HG02973 (cell line): ENCODE data around the gene CHAF1B.
A peak's percentile ranks its signal among the peaks of the same experiment; 100 is the strongest.

Experiments
- ATAC-seq: cut with Tn5 transposase; IDR thresholded peaks from one replicate; pipeline ENCODE4 v1.9.1; 2021; ENCODE audit warnings: moderate library complexity; ENCODE audit not compliant: unreplicated experiment

CHAF1B gene

GRCh38 chr21:36425286-36425685 is 40.1 kb downstream of the CHAF1B start:
- no peak for ATAC-seq

GRCh38 chr21:36427502-36427901 is 42.3 kb downstream of the CHAF1B start:
- no peak for ATAC-seq

GRCh38 chr21:36428761-36429432 is 43.7 kb downstream of the CHAF1B start:
- ATAC-seq: no peak

- ATAC-seq: peak; percentile 91
Observed at GRCh38 chr21:36429947-36430546, 44.9 kb downstream of the CHAF1B start.

- ATAC-seq: no peak
Observed at GRCh38 chr21:36430841-36431240, 45.6 kb downstream of the CHAF1B start.

GRCh38 chr21:36431252-36431651 is 46.1 kb downstream of the CHAF1B start:
- ATAC-seq: no peak

GRCh38 chr21:36433059-36433709 is 48.0 kb downstream of the CHAF1B start:
- no peak for ATAC-seq

- ATAC-seq: no peak
Observed at GRCh38 chr21:36434144-36434543, 49.0 kb downstream of the CHAF1B start.

GRCh38 chr21:36436829-36437744 is 51.9 kb downstream of the CHAF1B start:
- ATAC-seq: no peak

- ATAC-seq: no peak
Observed at GRCh38 chr21:36437745-36438128, 52.5 kb downstream of the CHAF1B start.

- no peak for ATAC-seq
Observed at GRCh38 chr21:36441715-36442114, 56.5 kb downstream of the CHAF1B start.

- no peak for ATAC-seq
Observed at GRCh38 chr21:36446301-36446700, 61.1 kb downstream of the CHAF1B start.

GRCh38 chr21:36450511-36450910 is 65.3 kb downstream of the CHAF1B start:
- ATAC-seq: no peak

GRCh38 chr21:36451506-36451905 is 66.3 kb downstream of the CHAF1B start:
- no peak for ATAC-seq

GRCh38 chr21:36452281-36452825 is 67.2 kb downstream of the CHAF1B start:
- ATAC-seq: no peak

GRCh38 chr21:36454093-36454531 is 68.9 kb downstream of the CHAF1B start:
- ATAC-seq: no peak

- ATAC-seq: no peak
Observed at GRCh38 chr21:36454706-36455105, 69.5 kb downstream of the CHAF1B start.

- no peak for ATAC-seq
Observed at GRCh38 chr21:36456729-36457414, 71.7 kb downstream of the CHAF1B start.

GRCh38 chr21:36459098-36459497 is 73.9 kb downstream of the CHAF1B start:
- ATAC-seq: no peak

- ATAC-seq: no peak
Observed at GRCh38 chr21:36460866-36461265, 75.7 kb downstream of the CHAF1B start.
